ENCODE measurements around the gene CERS5.

GRCh38 chr12:50120953-50121352, 46.2 kb downstream of the CERS5 start:
- no peak for TF ChIP-seq POLR2AphosphoS5 (IDR thresholded peaks at IDR 0.05; ENCODE audit: borderline replicate concordance, low read depth, low read length)
- TF ChIP-seq EZH2 (IDR thresholded peaks at IDR 0.05) = no peak
- no peak for TF ChIP-seq FOXP2 (optimal IDR thresholded peaks at IDR 0.05; ENCODE audit: control extremely low read depth, extremely low read length, insufficient read depth)

All from SK-N-MC (cell line).